ENCODE data around the gene PIEZO2.

Gene PIEZO2

DNA sequence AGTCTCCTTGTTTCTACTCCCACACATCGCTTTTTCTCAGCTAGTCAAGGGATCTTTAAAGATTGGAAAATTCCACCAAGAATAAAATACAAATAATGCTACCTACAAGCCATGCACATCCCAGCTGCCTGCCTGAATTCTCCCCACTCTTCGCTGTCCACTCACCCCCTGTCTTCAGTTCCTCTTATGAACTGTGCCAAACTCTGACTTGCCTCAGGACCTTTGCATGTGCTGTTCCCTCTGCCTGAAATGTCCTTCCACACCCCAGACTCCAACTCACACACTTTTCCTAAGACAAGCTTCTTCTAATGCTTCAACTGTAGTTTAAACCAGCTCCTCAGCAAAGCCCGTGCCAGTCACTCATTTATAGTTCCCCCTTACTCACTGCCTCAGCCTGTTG, 363.6 kb downstream of the PIEZO2 start:
- no peak for DNase-seq (ENCODE audit: low read depth)

GRCh38 chr18:10784596-10785202, 364.7 kb downstream of the PIEZO2 start:
- no peak for DNase-seq (ENCODE audit: low read depth)

DNA sequence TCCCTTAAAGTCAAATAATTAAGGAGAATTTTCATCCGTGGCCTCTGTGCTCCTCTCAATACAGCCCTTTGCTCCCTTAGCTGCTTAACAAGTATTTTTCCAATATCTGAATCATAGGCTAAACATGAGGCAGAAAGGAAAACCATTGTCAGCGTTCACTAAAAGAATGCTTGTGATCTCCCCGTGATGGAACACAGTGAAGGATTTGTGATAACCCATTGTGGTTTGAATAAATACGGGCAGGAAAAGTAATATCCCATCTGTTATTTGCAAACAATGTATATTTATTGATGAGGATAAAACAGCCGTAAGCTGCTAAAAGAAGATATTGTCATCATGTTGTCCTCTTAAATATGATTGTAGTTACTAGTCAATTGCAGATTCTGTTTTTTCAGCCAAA, 365.4 kb downstream of the PIEZO2 start:
- DNase-seq (ENCODE audit: low read depth) = no peak

GRCh38 chr18:10776493-10776892, 372.9 kb downstream of the PIEZO2 start:
- no peak for DNase-seq (ENCODE audit: low read depth)

- no peak for DNase-seq (ENCODE audit: low read depth)
These were observed 374.3 kb downstream of the PIEZO2 start for GRCh38 chr18:10775026-10775425.

DNA sequence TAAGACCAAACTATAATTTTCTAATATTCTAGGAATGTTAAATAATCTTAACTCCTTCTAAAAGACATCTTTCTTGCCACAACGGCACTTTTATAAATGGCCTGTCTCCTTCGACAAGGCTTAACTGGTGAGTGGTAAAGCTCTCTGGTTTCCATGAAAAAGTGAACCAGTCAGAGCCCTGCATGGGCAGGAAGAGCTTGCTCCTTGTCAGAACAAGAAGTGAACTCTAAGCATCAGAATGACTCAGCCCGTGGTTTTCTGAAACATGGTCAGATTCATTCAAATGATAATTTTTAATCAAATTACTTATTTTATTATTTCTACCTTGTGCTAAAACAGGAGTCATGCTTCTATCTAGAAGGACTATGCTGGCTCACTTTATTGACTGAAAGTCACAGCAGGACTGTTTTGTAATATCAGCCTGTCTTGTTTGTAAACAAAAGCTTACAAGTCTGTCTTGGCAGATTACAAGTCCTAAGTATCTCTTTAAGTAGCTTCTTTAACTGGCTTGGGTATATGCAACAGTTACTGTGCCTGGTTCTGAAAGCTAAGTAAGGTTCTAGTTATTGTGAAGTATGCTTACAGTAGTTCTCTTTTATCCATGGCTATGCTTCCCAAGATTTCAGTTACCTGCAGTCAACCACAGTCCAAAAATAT, 378.2 kb downstream of the PIEZO2 start:
- DNase-seq (ENCODE audit: low read depth) = no peak

DNA sequence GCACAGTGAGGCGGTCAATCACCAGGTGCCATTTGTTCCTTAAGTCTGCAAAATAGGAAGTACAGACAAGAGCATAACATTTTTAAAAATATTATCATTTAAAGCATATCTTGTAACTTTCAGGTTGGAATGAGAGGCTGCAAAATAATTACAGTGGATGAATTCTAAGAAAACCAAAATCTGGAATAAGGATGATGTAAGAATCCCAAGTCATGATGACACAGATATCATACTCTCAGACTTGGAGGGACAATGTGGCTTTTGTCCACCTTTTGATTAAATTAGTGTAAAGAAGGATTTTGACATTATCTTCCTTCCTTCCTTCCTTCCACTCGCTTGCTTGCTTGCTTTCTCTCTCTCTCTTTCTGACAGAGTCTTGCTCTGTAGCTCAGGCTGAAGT, 379.1 kb downstream of the PIEZO2 start:
- no peak for DNase-seq (ENCODE audit: low read depth)

DNA sequence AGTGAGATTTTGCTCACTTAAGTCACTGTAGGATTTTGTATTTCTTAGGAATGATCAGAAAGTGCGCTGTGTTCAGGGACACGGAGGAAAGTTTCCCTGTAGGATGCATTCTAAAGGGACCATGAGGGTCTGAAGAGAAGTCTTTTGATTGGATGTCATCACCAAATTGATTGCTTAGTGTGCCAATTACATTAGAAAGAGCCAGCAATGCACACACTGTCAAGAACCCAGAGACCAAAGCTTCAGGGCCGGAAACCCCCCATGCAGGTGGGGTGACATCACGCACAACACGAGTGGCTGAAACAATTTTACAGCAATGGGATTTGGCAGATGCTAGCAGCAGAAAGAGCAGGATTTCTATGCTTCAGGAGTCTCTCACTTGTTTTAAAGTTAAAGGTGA, 381.1 kb downstream of the PIEZO2 start:
- DNase-seq (ENCODE audit: low read depth) = no peak

DNA sequence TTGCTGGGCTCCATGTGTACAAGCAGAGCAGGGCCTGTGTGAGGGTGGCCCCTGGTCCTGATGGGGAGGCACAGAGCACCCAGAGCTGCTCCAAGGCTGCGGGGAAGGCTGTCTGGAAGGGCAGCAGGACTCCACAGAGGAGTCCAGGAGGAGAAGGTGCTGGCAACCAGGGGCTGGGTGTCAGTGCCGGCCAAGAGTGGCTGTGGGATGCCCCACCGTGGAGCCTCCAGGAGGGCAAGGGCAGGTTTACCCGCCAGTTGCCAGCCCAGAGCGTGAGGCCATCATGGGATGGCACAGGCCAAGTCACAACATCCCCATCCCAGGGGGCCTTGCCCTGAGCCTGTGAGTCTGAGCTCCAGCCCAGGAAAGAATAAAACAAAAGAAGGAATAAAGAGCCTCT, 381.7 kb downstream of the PIEZO2 start:
- no peak for DNase-seq (ENCODE audit: low read depth)

DNA sequence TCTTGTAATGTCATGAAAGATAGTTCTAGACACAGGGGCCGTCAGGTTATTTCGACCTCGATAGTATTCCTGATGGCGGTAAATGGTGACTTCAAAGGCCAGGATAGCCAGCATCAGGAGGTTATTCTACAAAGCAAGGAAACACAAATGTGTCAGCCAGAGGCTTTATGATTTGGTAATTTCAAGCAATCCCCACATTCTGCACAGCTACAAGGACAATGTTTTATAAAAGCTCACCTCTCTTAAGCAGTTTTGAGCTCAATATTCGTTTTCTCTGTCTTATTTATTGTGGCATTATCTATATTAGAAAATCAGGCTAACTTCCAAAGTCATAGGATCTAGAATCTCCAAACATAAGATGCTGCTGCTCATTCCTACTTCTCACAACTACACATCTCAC, 388.4 kb downstream of the PIEZO2 start:
- no peak for DNase-seq (ENCODE audit: low read depth)

GRCh38 chr18:10759241-10759640, 390.1 kb downstream of the PIEZO2 start:
- DNase-seq (ENCODE audit: low read depth) = no peak

DNA sequence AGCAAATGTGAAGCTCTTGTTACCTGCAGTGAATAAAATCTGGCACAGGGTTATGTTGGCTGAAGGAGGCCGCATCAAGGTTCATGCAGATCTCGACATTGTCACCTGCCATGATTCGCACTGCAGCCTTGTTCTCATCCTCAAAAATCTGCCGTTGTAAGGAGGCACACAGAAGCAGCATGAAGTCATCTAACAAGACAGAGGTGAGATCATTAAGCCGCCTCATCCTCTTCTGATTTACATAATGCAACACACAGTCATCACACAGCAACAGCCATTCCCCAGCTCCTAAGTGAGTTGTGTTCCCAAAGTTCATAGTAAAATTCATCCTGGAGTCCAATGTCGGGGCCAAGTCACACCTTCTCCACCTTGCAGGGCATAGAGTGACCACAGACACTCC, 391.4 kb downstream of the PIEZO2 start:
- no peak for DNase-seq (ENCODE audit: low read depth)

- no peak for DNase-seq (ENCODE audit: low read depth)
These were observed 392.0 kb downstream of the PIEZO2 start for GRCh38 chr18:10757349-10757748.

DNA sequence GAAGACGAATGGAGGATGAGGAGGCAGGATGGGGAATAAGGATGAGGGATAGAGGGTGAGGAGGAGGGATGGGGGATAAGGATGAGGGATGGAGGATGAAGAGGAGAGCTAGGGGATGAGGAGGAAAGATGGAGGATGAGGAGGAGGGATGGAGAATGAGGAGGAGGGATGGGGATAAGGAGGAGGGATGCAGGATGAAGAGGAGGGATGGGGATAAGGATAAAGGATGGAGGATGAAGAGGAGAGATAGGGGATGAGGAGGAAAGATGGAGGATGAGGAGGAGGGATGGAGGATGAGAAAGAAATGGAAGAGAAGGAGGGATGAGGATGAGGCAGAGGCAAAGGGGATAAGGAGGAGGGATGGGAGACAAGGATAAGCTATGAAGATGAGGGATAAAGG, 393.5 kb downstream of the PIEZO2 start:
- no peak for DNase-seq (ENCODE audit: low read depth)

- no peak for DNase-seq (ENCODE audit: low read depth)
These were observed 395.2 kb downstream of the PIEZO2 start for GRCh38 chr18:10754128-10754527.

DNA sequence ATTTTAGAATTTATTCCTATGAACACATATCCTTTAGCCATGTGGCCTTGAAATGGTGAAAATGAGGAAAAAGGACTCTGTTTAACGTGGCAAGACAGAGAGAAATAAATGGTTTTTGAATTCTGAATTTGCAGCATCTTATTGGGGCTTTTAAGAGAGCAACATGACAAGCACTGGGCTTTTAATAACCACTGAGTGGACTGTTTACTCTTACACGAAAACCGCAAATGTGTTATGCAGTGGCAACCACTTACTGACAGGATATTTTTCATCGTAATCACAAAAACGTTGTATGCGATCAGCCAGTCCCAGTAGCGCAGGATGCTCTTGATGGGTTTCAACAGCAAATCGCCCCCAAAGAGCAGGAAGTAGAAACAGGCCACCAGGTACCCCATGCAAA, 397.0 kb downstream of the PIEZO2 start:
- DNase-seq (ENCODE audit: low read depth) = no peak

DNA sequence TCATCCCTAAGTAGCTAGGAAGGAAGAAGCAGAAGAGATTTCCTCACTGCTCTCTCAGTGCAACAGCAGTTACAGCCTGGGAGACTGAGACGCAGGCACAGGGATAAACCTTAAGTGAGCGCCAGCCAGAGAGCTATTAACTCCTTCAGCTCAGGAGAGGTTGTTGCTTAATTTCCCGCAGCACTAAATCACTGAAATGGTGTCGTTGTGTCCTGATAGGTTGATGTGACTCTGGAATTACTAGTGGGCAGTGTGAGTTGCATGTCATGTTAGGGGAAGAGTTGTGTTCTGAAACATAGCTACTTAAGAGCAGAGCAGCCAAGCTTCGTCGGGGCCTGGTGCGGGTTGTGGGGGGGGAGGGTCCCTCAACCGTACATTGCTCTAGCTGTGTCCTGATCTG, 397.7 kb downstream of the PIEZO2 start:
- no peak for DNase-seq (ENCODE audit: low read depth)

DNA sequence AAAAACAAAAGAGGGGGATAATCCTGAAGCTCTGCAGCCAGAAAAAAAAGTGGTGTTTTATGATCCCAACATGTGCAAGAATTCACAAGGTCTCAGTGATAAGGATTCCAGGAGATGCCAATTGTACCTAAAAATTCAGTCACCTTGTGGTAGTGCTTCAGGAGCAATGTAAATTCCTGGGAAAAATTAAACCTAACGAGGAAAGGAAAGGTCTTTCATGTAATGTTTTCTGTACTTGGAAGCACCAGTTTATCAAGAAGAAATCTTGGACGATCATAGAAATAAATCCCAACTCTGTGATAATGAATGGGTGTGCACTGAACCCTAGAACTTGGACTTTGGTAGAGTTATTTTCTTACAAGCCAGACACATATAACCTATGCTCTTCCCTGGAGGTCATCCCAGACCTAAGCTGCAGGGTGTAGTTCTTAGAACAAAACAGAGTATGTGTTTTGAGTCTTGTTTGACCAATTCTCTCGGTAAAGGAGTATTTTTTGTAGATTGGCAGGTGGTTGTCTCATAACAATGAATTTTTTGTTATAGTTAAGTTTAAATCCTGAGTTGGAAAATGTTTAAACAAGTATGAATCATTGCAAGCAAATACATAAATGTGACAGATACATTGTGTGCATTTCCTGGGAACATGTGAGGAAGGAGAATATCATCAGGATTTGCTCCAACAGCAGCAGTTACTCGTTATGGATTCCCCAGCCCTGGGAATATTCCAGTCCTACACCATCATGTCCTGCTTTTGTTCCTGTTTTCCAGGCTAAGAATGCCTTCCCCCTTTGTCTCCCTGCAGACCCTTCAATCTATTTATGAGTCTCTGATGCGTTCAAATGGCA, 399.0 kb downstream of the PIEZO2 start:
- DNase-seq (ENCODE audit: low read depth) = no peak

DNA sequence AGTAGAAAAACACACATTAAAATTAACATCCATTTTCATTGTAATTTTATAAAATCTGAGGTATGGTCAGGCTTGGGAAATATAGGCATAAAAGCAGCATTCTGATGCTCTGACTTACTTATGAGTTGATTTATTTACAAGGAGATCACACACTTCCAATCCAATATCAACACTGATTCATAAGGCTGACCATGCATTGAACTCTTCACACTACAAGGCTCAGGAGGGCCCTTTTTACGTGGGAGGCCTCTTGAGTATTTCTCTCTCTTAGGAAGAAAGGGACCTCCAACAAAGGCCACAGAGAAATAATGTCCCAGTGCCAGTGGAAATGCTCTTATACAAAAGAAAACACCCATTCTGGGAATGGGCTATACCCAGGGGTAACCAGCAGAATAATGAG, 400.7 kb downstream of the PIEZO2 start:
- DNase-seq (ENCODE audit: low read depth) = no peak

- DNase-seq (ENCODE audit: low read depth) = no peak
These were observed 403.4 kb downstream of the PIEZO2 start for GRCh38 chr18:10745971-10746370.

DNA sequence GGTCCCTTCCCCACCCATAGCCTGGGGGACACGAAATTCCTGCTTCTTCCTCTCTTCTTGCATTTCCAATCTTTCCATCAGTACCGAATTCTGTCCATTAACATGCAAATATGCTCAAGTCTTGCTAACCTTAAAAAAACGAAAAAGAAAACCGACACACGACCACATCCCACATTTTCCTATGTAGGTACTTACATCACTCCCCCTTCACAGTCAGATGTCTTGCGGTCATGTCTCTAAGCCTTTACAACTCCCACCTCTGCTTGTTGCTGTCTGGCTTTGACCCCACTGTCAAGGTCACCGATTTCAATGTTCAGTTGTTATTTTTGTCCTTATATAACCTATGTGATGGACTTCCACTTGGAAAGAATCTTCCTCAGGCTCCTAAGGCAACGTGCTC, 404.1 kb downstream of the PIEZO2 start:
- no peak for DNase-seq (ENCODE audit: low read depth)

DNA sequence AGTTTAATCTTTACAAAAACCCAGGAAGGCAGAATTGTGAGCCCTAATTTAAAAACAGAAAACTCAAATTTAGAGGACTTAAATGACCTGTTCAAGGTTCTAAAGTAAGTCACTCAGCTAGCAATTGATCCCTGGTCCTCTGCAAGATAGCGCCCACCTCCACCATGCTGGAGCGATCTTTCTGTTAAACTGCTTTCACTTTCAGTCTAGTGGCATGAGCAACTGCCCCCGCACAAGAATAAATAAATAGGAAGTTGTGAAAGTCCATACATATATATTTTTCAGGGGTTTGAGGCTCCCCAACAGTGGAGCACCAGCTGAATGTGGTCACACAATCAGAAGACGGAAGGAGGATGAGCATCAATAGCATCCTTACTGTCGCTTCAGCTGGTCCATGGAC, 405.6 kb downstream of the PIEZO2 start:
- no peak for DNase-seq (ENCODE audit: low read depth)

DNA sequence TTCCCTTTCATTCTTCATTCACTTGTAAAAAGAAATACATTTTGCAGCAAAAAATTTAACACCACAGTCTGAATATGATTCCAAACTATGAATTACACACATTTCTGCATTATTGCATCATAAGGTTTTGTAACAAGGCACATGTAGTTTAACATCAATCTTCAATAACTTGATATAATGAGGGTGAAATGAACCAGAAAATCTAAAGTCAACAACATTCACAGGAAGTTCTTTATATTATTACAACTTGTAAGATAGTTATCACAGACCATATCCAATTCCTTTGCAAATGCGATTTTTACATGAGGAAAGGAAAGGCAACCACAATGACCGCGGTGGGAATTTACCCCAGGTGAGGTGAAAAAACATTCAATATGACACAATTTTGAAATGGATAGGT, 410.2 kb downstream of the PIEZO2 start:
- no peak for DNase-seq (ENCODE audit: low read depth)

Data from stimulated activated CD8-positive, alpha-beta memory T cell treated with anti-CD3 and anti-CD28 coated beads, Interleukin-15, amount 100 ng/mL, for 1 hour (primary cell).